ENCODE results near the gene PADI6.
A peak's percentile ranks its signal among the peaks of the same experiment; 100 is the strongest.
"Not testable (repeated sequence)": the region's sequence is repeated elsewhere in the genome, so short reads cannot be mapped to it uniquely, and the experiment has no call there.

The PADI6 gene

GRCh38 chr1:17371896-17372295 is at the start of gene PADI6:
TSS of gene PADI6 (plus strand) at chr1:17372196. CDS start at chr1:17372246, 50 bp downstream.
- DNase-seq (ENCODE audit: low read depth in 1 of 2, low spot score in 1 of 2) = no peak

- no peak for DNase-seq (ENCODE audit: low read depth in 1 of 2, low spot score in 1 of 2)
Observed at GRCh38 chr1:17328855-17329254, 43.1 kb upstream of the PADI6 start.

DNA sequence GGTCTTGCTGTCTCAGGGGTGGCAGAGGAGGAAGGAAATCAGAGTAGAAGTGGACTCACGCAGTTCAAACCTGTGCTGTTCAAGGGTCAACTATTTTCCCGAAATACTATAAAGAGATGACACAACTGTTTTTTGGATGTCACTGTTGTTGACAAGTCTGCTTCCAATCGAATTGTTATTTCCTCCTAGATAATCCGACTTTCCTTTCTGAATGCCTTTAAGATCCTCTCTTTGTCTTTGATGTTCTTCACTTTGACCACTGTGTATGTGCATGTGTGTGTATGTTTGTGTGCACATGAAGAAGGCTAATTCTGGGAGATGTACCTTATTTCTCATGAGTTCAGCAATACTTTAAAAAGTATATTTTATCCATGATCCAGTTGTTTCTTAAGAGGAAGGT is 42.4 kb upstream of the PADI6 start:
- DNase-seq (ENCODE audit: low read depth in 1 of 2, low spot score in 1 of 2) = no peak

DNA sequence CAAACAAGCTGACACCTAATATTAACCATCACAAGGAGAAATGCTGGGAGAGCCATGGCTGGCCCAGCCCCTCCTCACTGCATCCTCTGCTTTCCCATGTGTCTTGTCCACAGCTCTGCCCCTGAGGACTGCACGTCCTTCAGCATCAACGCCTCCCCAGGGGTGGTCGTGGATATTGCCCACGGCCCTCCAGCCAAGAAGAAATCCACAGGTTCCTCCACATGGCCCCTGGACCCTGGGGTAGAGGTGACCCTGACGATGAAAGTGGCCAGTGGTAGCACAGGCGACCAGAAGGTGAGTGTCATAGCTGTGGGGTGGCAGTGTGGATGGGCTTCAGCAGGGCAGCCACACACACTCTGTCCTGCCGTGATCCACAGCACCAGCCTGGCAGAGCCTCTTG is 41.1 kb upstream of the PADI6 start:
- no peak for DNase-seq (ENCODE audit: low read depth in 1 of 2, low spot score in 1 of 2)

DNA sequence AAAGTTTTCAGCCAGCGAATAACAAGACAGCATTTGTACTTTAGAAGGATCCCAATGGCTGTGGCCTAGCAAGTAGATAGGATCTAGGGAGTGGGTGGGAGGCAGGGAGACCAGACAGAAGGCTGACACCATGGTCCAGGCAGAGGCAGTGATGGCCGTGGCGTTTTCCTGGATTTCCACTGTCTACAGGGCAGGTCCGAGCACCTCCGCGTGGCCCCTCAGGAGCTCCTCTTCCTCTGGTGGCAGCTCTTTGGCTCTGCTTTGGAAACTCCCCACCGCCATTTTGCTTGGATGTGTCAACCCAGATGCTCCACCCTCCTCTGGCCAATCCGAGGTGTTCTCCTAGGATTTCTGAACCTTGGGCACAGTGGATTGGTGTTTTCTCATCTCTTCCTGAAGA is 38.9 kb upstream of the PADI6 start:
- no peak for DNase-seq (ENCODE audit: low read depth in 1 of 2, low spot score in 1 of 2)

GRCh38 chr1:17335821-17336710 is 35.9 kb upstream of the PADI6 start:
- peak; percentile 7 to 47 for DNase-seq (ENCODE audit: low read depth in 1 of 2, low spot score in 1 of 2)

- no peak for DNase-seq (ENCODE audit: low read depth in 1 of 2, low spot score in 1 of 2)
Observed at GRCh38 chr1:17338706-17339493, 33.1 kb upstream of the PADI6 start.

- no peak for DNase-seq (ENCODE audit: low read depth in 1 of 2, low spot score in 1 of 2)
Observed at GRCh38 chr1:17339521-17339920, 32.5 kb upstream of the PADI6 start.

- no peak for DNase-seq (ENCODE audit: low read depth in 1 of 2, low spot score in 1 of 2)
Observed at GRCh38 chr1:17340358-17340757, 31.6 kb upstream of the PADI6 start.

DNA sequence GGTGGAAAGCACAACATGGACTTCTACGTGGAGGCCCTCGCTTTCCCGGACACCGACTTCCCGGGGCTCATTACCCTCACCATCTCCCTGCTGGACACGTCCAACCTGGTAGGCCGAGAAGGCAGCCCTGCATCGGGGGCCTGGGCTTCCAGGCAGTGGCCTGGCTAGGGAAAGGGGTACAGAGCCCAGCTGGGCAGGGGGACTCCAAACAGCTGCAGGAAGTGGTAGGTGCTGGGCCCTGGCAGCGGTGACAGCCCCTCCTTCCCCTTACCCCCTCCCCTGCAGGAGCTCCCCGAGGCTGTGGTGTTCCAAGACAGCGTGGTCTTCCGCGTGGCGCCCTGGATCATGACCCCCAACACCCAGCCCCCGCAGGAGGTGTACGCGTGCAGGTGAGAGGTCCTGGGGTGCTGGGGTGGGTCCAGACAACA is 30.0 kb upstream of the PADI6 start:
- DNase-seq (ENCODE audit: low read depth in 1 of 2, low spot score in 1 of 2) = no peak

- DNase-seq (ENCODE audit: low read depth in 1 of 2, low spot score in 1 of 2) = not testable (repeated sequence)
Observed at GRCh38 chr1:17345506-17345905, 26.5 kb upstream of the PADI6 start.

DNA sequence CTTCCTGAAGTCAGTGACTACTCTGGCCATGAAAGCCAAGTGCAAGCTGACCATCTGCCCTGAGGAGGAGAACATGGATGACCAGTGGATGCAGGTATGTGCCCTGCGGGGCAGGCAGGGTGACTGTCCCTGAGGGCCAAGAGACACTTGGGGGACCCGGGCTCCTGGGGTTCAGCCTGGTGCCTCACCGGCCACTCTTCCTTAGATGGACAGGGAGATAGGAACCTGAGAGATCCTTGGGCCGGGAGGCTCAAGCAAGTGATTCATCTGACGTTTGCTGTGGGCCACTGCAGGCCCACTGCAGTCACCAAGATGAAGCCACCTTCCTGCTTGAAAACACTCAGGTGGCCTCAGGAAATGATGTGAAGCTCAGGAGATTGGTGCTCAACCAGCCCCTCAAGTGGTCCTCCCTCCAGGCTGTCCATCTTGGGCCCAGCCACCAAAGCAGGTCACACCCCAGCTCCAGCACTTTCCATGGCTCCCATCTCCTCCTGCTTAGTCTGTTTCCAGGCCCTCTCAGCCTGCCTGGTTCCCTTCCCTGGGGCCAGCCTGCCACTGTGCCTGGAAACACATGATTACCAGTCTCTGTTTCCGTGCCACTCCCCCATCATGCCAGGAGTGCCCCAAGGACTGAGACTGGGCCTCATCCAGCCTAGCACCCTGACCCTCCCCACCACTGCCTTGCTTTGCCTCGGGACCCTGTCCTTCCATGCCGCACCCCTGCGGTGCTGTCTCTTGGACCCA is 25.8 kb upstream of the PADI6 start:
- DNase-seq (ENCODE audit: low read depth in 1 of 2, low spot score in 1 of 2) = no peak

DNA sequence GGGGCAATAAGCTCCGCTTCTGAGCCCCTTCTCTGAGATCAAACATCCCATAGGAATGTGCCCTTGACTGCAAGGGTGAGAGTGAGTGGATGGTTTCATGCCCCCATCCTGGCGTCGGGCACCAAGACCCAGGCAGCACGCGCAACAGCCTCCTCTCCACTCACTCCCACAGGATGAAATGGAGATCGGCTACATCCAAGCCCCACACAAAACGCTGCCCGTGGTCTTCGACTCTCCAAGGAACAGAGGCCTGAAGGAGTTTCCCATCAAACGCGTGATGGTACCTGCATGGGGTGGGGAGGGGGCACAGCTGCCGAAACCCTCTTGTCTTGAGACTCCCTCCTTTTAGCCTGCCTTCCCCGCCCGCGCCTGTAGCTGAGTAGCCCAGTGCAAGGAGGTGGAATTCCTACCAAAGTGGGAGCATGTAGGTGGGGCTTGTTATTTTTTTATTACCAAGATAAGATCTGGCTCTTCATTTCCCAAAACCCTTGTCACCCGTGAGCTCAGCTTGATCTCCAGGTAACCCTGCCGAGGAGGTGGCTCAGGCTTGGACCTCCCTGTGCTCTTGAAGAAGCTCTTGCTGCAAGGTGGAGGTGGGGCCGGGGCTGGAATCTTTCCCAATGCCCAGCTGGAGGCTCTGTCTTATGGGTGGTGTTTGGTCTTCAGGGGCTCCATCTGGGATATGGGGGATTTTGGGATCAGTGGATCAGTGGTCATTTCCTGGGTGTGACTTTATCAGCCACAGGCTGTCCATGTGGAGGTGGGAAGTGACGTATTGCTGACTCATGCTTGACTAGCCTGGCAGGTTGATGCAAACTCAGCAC is 24.0 kb upstream of the PADI6 start:
- DNase-seq (ENCODE audit: low read depth in 1 of 2, low spot score in 1 of 2) = no peak

DNA sequence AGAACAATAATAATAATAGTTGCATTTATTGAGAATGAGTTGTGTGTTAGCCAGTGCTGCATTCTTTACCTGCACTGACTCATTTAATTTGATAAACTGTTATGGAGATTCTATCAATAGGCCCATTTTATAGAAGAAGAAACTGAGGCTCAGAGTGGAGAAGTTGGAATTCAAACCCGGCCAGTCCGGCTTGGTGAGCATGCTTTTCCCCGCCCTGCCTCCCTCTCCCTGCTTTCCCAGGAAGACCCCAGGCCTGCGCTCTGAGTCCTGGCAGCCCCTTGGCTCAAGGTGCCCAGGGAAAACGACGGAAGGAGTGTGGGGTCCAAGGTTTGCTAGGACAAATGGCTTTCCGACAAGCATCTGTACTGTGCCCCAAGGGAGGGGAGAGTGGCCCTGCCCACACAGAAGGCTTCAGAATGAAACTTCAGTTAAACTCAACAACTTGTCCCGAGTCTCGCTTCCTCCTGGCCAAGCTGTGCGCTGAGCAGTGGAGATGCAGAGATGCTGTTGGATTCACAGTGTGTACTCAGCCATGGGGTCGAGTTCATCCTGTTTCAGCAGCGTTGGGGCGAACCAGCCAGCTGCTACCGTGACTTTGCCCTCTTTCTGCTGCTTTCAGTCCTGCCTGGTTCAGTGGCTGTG is 23.3 kb upstream of the PADI6 start:
- no peak for DNase-seq (ENCODE audit: low read depth in 1 of 2, low spot score in 1 of 2)

- DNase-seq (ENCODE audit: low read depth in 1 of 2, low spot score in 1 of 2) = no peak
Observed at GRCh38 chr1:17350083-17350482, 21.9 kb upstream of the PADI6 start.

DNA sequence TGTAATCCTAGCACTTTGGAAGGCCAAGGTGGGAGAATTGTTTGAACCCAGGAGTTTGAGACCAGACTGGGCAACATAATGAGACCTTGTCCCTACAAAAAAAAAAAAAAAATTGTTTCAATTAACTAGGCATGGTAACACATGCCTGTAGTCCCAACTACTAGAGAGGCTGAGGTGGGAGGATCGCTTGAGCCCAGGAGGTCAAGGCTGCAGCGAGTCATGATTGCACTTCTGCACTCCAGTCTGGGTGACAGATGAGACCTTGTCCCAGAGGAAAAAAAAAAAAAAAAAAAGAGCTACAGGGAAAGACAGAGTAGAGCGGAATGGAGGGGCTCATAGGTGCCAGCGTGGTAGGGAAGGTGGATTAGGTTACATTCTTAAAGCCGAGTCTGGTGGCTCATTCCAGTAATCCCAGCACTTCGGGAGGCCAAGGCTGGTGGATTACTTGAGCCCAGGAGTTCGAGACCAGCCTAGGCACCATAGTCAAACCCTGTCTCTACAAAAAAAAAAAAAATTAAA is 21.0 kb upstream of the PADI6 start:
- DNase-seq (ENCODE audit: low read depth in 1 of 2, low spot score in 1 of 2) = no peak

GRCh38 chr1:17351598-17352324 is 20.2 kb upstream of the PADI6 start:
- DNase-seq (ENCODE audit: low read depth in 1 of 2, low spot score in 1 of 2) = no peak

- DNase-seq (ENCODE audit: low read depth in 1 of 2, low spot score in 1 of 2) = no peak
Observed at GRCh38 chr1:17352419-17352909, 19.5 kb upstream of the PADI6 start.

GRCh38 chr1:17355898-17356297 is 16.1 kb upstream of the PADI6 start:
- no peak for DNase-seq (ENCODE audit: low read depth in 1 of 2, low spot score in 1 of 2)

Measured in stimulated activated CD4-positive, alpha-beta T cell treated with anti-CD3 and anti-CD28 coated beads, Interleukin-15, amount 100 ng/mL, for 1 hour (primary cell).